Activated CD8-positive, alpha-beta T cell treated with anti-CD3 and anti-CD28 coated beads for 36 hours (primary cell): Measurements from ENCODE around the gene UGT1A9. TPM values are rescaled to one million over a fixed set of nuclear protein-coding genes. Genes with fewer than 3 reads are reported as not detected.
"Not testable (repeated sequence)": the region's sequence is repeated elsewhere in the genome, so short reads cannot be mapped to it uniquely, and the experiment has no call there.

Experiments used
- ATAC-seq: fragments of 200-7000 bp; cut with Tn5 transposase; one replicate; pipeline ENCODE4 v1.10.0; 2021; ENCODE audit warnings: mild to moderate bottlenecking, moderate library complexity
- CTCF ChIA-PET: fragments of 350-600 bp; sonication (Branson Sonifier 250); formaldehyde crosslinking; loops from one replicate; lab custom pipeline; 2021; ENCODE audit warnings: antibody characterized with exemption; lab: Charles Lee
- POLR2A ChIA-PET: fragments of 350-600 bp; sonication (Branson Sonifier 250); formaldehyde crosslinking; loops from one replicate; lab custom pipeline; 2021; ENCODE audit warnings: antibody characterized with exemption; lab: Charles Lee
- DNase-seq: peaks from one replicate; pipeline ENCODE4 v3.0.0-alpha.2; 2020
- H3K27ac Mint-ChIP-seq: one replicate; pipeline ENCODE4 v1.8.0; 2021; ENCODE audit warnings: mild to moderate bottlenecking, mixed read lengths
- H3K27me3 Mint-ChIP-seq: one replicate; pipeline ENCODE4 v1.8.0; 2021; ENCODE audit warnings: mixed read lengths
- H3K36me3 Mint-ChIP-seq: one replicate; pipeline ENCODE4 v1.8.0; 2021; ENCODE audit warnings: low read depth, mixed read lengths
- H3K4me1 Mint-ChIP-seq: one replicate; pipeline ENCODE4 v1.8.0; 2021; ENCODE audit warnings: low read depth, mixed read lengths
- H3K4me3 Mint-ChIP-seq: one replicate; pipeline ENCODE4 v1.8.0; 2021; ENCODE audit warnings: mild to moderate bottlenecking, moderate library complexity, mixed read lengths
- H3K9me3 Mint-ChIP-seq: one replicate; pipeline ENCODE4 v1.8.0; 2021; ENCODE audit warnings: mixed read lengths
- intact Hi-C: fragments of 100-400 bp; cut with micrococcal nuclease; formaldehyde crosslinking; loops from one replicate; pipeline ENCODE4 v1.10.0; 2022
- total RNA-seq, 2 experiments: library from RNA; stranded (reverse); gene quantifications; one replicate each; pipeline ENCODE4 v1.2.3, GENCODE V29; 2021
- TF ChIP-seq, protein P1 (sequence below): fragments of 200-600 bp; IDR thresholded peaks from one replicate; pipeline ENCODE4 v1.8.0; 2022; ENCODE audit warnings: antibody characterized with exemption, mild to moderate bottlenecking

Gene UGT1A9
- total RNA-seq, 2 experiments from 2014 or later: not detected

DNA sequence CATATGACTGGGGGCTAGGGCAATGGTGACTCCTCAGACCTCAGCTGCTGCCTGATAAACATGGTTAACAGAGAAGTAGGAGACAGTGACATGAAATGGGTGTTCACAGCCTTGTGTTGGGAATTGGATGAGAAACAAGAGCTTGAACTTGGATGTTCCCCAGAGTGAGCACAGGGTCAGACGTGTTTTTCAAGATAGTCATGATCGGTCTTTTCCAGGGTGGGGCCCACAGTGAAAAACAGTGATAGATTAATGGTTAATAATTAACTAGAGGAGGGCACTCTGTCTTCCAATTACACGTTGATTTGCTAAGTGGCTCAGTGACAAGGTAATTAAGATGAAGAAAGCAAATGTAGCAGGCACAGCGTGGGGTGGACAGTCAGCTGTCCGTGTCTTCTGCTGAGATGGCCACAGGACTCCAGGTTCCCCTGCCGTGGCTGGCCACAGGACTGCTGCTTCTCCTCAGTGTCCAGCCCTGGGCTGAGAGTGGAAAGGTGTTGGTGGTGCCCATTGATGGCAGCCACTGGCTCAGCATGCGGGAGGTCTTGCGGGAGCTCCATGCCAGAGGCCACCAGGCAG, 57.1 kb downstream of the UGT1A9 start, which contains the start of gene UGT1A3:
UGT1A3 (plus strand) TSS at position 320 of the 579 bp plus-strand sequence; CDS start at position 405, 85 bp downstream.
- DNase-seq (no peak), ATAC-seq (no peak)
- ChIA-PET CTCF (no interaction called here), POLR2A (no interaction called here)
- no peaks in the 10 kb centered on the region for H3K4me1 Mint-ChIP-seq
- H3K4me3 Mint-ChIP-seq: no peak within 1 kb of the TSS
- intact Hi-C loops: no loop called here
- TF ChIP-seq, protein P1, sequence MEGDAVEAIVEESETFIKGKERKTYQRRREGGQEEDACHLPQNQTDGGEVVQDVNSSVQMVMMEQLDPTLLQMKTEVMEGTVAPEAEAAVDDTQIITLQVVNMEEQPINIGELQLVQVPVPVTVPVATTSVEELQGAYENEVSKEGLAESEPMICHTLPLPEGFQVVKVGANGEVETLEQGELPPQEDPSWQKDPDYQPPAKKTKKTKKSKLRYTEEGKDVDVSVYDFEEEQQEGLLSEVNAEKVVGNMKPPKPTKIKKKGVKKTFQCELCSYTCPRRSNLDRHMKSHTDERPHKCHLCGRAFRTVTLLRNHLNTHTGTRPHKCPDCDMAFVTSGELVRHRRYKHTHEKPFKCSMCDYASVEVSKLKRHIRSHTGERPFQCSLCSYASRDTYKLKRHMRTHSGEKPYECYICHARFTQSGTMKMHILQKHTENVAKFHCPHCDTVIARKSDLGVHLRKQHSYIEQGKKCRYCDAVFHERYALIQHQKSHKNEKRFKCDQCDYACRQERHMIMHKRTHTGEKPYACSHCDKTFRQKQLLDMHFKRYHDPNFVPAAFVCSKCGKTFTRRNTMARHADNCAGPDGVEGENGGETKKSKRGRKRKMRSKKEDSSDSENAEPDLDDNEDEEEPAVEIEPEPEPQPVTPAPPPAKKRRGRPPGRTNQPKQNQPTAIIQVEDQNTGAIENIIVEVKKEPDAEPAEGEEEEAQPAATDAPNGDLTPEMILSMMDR: no peak
- peaks cover 4% of the 10 kb centered on the region for H3K27me3 Mint-ChIP-seq
- H3K27ac Mint-ChIP-seq: no peak within 1 kb of the TSS
- H3K9me3 Mint-ChIP-seq: no peaks in the 10 kb centered on the region
- H3K36me3 Mint-ChIP-seq: no peaks in the 10 kb centered on the region

DNA sequence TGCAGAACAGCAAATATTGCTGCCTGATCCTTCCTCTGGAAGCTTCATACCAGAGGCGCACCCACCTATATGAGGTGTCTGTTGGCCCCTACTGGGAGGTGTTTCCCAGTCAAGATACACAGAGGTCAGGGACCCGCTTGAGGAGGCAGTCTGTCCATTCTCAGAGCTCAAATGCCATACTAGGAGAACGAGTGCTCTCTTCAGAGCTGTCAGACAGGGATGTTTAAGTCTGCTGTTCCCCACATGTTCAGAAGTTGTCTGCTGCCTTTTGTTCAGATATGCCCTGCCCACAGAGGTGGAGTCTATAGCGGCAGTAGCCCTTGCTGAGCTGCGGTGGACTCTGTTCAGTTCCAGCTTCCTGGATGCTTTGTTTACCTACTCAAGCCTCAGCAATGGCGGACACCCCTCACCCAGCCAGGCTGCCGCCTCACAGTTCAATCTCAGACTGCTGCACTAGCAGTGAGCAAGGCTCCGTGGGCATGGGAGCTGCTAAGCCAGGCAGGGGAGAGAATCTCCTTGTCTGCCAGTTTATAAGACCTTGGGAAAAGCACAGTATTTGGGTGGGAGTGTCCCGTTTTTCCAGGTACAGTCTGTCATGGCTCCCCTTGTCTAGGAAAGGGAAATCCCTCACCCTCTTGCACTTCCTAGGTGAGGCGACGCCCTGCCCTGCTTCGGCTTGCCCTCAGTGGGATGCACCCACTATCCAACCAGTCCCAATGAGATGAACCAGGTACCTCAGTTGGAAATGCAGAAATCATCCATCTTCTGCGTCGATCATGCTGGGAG, 65.4 kb downstream of the UGT1A9 start:
- H3K9me3 Mint-ChIP-seq, ATAC-seq, H3K4me1 Mint-ChIP-seq, POLR2A ChIA-PET, H3K36me3 Mint-ChIP-seq, H3K4me3 Mint-ChIP-seq, CTCF ChIA-PET, DNase-seq, intact Hi-C loops, H3K27ac Mint-ChIP-seq: not testable (repeated sequence)
- H3K27me3 Mint-ChIP-seq: peaks cover 26% of the 10 kb centered on the region

DNA sequence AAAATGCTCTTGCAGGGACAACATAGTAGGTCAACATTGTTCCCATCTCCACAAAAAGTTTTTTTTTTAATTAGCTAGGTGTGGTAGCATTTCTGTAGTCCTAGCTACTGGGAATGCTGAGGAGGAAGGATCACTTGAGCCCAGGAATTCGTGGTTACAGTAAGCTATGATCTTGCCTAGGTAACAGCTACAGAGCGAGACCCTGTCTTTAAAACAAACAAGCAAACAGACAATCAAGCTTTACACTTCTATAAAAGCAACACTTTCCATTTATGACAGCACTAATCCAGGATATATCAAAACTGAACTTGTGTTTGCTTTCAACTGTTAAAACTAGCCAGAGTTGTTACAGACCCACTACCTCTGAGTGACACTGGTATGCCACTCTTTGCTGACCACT, 69.2 kb downstream of the UGT1A9 start:
- CTCF ChIA-PET: no interaction called here

DNA sequence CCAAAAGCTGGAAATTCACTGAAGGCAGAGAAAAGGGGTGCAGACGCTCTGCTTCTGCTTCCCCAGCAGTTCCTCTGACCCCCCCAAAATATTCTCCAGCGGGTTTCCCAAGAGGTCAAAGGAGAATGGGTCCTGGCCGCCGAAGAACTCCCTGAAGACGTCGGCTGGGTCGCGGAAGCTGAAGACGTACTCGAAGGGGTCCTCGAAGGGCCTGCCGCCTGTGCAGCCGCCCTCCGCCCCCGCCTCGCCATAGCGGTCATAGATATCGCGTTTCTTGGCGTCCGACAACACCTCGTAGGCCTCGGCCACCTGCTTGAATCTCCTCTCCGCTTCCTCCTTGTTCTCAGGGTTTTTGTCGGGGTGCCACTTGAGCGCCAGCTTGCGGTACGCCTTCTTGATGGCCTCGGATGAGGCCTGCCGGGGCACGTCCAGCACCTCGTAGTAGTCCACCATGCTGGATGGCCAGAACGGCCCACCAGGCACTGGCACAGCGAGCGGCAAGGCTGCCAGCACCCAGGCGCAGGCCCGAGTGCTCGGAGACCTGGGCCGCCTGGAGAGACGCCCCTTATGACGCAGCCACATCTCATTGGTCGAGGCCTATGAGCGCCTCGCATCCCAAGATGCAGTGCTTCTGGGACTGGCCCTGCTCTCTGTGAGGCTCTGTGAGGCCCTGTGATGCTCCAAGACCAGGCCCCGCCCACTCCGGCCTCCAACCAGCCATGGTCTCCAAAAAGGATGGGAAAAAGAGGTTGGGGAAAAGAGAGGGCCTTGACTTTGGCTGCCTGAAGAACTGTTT, 72.0 kb downstream of the UGT1A9 start:
- no peaks in the 10 kb centered on the region for H3K4me1 Mint-ChIP-seq
- peaks cover 24% of the 10 kb centered on the region for H3K27me3 Mint-ChIP-seq
- POLR2A ChIA-PET: no interaction called here
- ATAC-seq (no peak), DNase-seq (no peak)
- no peak overlapping the region for H3K4me3 Mint-ChIP-seq
- CTCF ChIA-PET: no interaction called here
- TF ChIP-seq, protein P1: no peak
- H3K27ac Mint-ChIP-seq: no peak overlapping the region
- H3K9me3 Mint-ChIP-seq: no peaks in the 10 kb centered on the region
- intact Hi-C loops: no loop called here
- no peaks in the 10 kb centered on the region for H3K36me3 Mint-ChIP-seq

More for the DNA sequence above, 69.2 kb downstream of the UGT1A9 start:
- H3K9me3 Mint-ChIP-seq: no peaks in the 10 kb centered on the region
- intact Hi-C loops: no loop called here
- POLR2A ChIA-PET: no interaction called here
- H3K27ac Mint-ChIP-seq: no peak overlapping the region
- TF ChIP-seq, protein P1: no peak
- H3K4me3 Mint-ChIP-seq: no peak overlapping the region
- ATAC-seq (no peak), DNase-seq (no peak)
- H3K27me3 Mint-ChIP-seq: peaks cover 19% of the 10 kb centered on the region
- H3K4me1 Mint-ChIP-seq: no peaks in the 10 kb centered on the region
- H3K36me3 Mint-ChIP-seq: no peaks in the 10 kb centered on the region

DNA sequence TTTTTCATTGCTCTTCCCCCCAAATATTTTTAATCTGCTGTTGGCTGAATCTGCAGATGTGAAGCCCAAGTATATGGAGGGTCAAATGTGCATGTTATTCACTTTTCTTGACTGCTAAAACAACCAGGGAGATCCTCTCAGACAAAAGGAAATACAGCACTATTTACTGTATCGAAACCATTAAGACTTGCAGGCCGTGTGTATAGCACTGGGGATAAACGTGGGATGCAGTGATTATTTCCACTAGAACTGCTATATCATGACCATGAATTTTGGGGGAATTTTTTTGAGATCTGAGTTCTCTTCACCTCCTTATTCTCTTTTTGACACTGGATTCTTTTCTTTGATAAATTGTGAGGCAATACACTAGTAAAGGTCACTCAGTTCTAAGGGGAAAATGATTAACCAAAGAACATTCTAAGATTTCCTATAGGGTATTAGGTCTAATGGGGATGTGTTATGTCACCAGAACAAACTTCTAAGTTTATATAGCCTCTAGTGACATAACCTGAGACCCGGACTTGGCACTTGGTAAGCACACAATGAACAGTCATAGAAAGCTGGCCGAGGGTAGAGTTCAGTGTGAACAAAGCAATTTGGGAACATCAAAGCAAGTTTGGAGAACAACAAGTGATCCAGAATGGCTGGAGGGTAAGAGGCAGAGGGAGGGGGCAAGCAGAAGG, 73.5 kb downstream of the UGT1A9 start:
- H3K4me3 Mint-ChIP-seq: no peak overlapping the region
- H3K27me3 Mint-ChIP-seq: peaks cover 21% of the 10 kb centered on the region
- H3K9me3 Mint-ChIP-seq: peaks cover 4% of the 10 kb centered on the region
- no peak for ATAC-seq
- TF ChIP-seq, protein P1: no peak
- H3K36me3 Mint-ChIP-seq: no peaks in the 10 kb centered on the region
- H3K27ac Mint-ChIP-seq: no peak overlapping the region
- intact Hi-C loops: no loop called here
- H3K4me1 Mint-ChIP-seq: no peaks in the 10 kb centered on the region
- no peak for DNase-seq
- ChIA-PET CTCF (no interaction called here), POLR2A (no interaction called here)

DNA sequence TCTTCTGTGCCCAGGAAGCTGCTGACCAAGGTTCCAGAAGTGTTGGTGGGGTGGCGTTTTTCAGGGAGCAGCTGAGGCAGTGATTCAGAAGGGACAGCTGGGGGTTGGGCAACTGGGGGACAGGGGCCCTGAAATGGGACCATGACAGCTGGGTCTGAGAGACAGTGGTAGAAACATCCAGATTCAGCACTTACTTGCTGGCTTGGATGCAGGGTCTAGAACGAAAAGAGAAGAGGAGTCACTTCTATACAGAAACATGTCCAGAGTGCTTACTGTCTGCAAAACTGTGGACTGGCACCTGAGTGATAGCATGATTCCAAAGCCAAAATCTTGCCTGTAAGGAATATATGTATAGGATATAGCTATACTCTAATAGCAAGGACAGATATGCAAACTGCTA, 74.1 kb downstream of the UGT1A9 start:
- H3K4me3 Mint-ChIP-seq, CTCF ChIA-PET, H3K27ac Mint-ChIP-seq, POLR2A ChIA-PET, H3K9me3 Mint-ChIP-seq, ATAC-seq, DNase-seq, intact Hi-C loops, H3K4me1 Mint-ChIP-seq, H3K36me3 Mint-ChIP-seq: not testable (repeated sequence)
- peaks cover 20% of the 10 kb centered on the region for H3K27me3 Mint-ChIP-seq
